Endodermal cell (in vitro differentiated cells): ENCODE data around the gene PAK1. TPM values are rescaled to one million over a fixed set of nuclear protein-coding genes. Genes with fewer than 3 reads are reported as not detected.

Experiments used
- DNase-seq: peaks from one replicate; pipeline ENCODE4 v3.0.0-alpha.2; 2017
- H3K27ac ChIP-seq: 2 replicates; pipeline ENCODE4 v1.5.1; 2013; ENCODE audit warnings: mild to moderate bottlenecking, low read depth, low read length, moderate library complexity
- H3K27me3 ChIP-seq: 2 replicates; pipeline ENCODE4 v1.6.1; 2013; ENCODE audit warnings: mild to moderate bottlenecking, low read length, moderate library complexity; ENCODE audit not compliant: insufficient read depth, control insufficient read depth, poor library complexity, severe bottlenecking
- H3K36me3 ChIP-seq: 2 replicates; pipeline ENCODE4 v1.7.0; 2013; ENCODE audit warnings: mild to moderate bottlenecking, low read length, moderate library complexity; ENCODE audit not compliant: control insufficient read depth, insufficient read depth
- H3K4me1 ChIP-seq: one replicate; pipeline ENCODE4 v1.7.0; 2013; ENCODE audit warnings: low read length; ENCODE audit not compliant: control insufficient read depth, insufficient read depth
- H3K4me3 ChIP-seq: 2 replicates; pipeline ENCODE4 v1.5.1; 2013; ENCODE audit warnings: mild to moderate bottlenecking, low read length, moderate library complexity
- H3K9ac ChIP-seq: 2 replicates; pipeline ENCODE4 v1.6.1; 2013; ENCODE audit warnings: mild to moderate bottlenecking, low read length, moderate library complexity; ENCODE audit not compliant: poor library complexity, severe bottlenecking; ENCODE audit errors: extremely low read depth
- H3K9me3 ChIP-seq: 2 replicates; pipeline ENCODE4 v1.6.1; 2013; ENCODE audit warnings: mild to moderate bottlenecking, low read length, moderate library complexity; ENCODE audit not compliant: control insufficient read depth
- H3K27ac Mint-ChIP-seq: 2 replicates; pipeline ENCODE4 v1.8.0; 2020; ENCODE audit warnings: mixed read lengths
- H3K27me3 Mint-ChIP-seq: 2 replicates; pipeline ENCODE4 v1.8.0; 2021; ENCODE audit warnings: mild to moderate bottlenecking, mixed read lengths; ENCODE audit not compliant: insufficient read depth
- H3K36me3 Mint-ChIP-seq: 2 replicates; pipeline ENCODE4 v1.8.0; 2020; ENCODE audit warnings: low read depth, mixed read lengths
- H3K4me1 Mint-ChIP-seq: 2 replicates; pipeline ENCODE4 v1.8.0; 2020; ENCODE audit warnings: mixed read lengths
- H3K4me3 Mint-ChIP-seq: 2 replicates; pipeline ENCODE4 v1.8.0; 2020; ENCODE audit warnings: mild to moderate bottlenecking, moderate library complexity, mixed read lengths
- H3K9me3 Mint-ChIP-seq: 2 replicates; pipeline ENCODE4 v1.8.0; 2020; ENCODE audit warnings: mild to moderate bottlenecking, mixed read lengths
- WGBS, 2 experiments: methylation state at CpG; one replicate each; pipeline versions ENCODE4 v1.1.5 to v1.1.7; 2013; ENCODE audit warnings: missing lambda C conversion rate in 2 of 2, mixed read lengths in 1 of 2; ENCODE audit not compliant: insufficient coverage in 1 of 2, insufficient read length in 1 of 2; 5-methylcytosine and 5-hydroxymethylcytosine counted together
- total RNA-seq, 2 donors: library from RNA; stranded (reverse); fragmentation: NEBNext Ultra II Directional in 1 of 2; extraction: Animal tissue kit (Norgen Biotek cat#: 25700) in 1 of 2; gene quantifications; 2 replicates in 1 of 2; 3 replicates in 1 of 2; pipeline ENCODE4 v1.2.1, GENCODE V29; 2021
- TF ChIP-seq, protein P1 (sequence below): fragments of 200-600 bp; sonication (generic); conservative IDR thresholded peaks from 2 replicates; pipeline ENCODE4 v1.5.0; 2021; ENCODE audit warnings: antibody characterized with exemption, mild to moderate bottlenecking

PAK1 gene
- total RNA-seq, 2 donors from 2014 or later, result 91.3 to 94.9 TPM

DNA sequence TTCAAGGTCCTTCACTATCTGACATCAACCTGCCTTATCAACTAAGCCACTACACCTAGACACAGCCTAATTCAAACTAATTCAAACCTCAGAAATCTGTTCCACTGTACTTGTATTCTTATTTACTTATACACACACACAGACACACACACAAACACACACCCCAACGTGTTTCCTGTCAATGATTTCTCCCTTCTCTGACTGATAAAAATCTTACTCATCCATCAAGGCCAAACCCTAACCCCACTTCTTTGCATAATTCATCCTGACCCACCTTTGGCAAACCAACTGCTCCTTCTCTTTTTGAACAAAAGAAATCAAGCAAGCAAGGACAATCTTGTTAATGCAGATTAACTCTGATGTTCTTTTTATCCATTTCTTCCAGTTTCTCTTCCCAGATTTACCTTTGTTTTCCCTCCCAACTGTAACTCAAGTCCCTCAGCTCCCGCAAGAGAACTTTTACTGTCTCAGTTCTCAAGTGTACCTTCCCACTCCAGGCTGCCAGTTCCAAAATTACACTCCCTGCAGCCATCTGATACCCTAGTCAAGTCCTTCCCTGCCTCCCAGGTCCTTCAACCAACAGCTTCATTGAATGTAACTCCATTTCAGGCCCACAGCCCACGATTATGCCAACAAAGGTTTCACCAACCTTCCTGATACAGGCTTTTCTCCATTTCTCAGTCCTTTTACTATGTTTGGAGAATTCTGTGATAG is 78.3 kb downstream of the PAK1 start:
- H3K27ac ChIP-seq, result no peak overlapping the region
- H3K9ac ChIP-seq, result no peak overlapping the region
- no peak overlapping the region for H3K4me3 ChIP-seq

DNA sequence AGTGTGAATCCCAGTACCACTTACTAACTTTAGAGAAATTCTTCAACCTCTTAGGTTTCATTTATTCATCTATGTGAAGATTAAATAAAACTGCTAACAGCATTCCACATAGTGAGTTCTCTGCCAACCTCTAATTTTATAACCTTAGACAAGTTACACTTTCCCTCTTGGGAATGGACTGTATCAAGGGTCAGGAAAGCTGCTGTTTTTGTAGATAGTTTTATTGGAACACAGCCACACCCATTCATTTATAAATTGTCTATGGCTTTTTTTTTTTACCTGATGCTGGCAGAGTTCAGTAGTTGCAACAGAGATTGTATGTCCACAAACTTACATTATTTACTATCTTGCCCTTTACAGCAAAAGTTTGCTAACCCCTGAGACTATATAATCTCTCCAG is 81.1 kb downstream of the PAK1 start:
- peaks cover 22% of the 10 kb centered on the region for H3K36me3 Mint-ChIP-seq
- no peak overlapping the region for H3K27ac Mint-ChIP-seq
- TF ChIP-seq, protein P1, sequence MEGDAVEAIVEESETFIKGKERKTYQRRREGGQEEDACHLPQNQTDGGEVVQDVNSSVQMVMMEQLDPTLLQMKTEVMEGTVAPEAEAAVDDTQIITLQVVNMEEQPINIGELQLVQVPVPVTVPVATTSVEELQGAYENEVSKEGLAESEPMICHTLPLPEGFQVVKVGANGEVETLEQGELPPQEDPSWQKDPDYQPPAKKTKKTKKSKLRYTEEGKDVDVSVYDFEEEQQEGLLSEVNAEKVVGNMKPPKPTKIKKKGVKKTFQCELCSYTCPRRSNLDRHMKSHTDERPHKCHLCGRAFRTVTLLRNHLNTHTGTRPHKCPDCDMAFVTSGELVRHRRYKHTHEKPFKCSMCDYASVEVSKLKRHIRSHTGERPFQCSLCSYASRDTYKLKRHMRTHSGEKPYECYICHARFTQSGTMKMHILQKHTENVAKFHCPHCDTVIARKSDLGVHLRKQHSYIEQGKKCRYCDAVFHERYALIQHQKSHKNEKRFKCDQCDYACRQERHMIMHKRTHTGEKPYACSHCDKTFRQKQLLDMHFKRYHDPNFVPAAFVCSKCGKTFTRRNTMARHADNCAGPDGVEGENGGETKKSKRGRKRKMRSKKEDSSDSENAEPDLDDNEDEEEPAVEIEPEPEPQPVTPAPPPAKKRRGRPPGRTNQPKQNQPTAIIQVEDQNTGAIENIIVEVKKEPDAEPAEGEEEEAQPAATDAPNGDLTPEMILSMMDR, result no peak
- H3K4me1 ChIP-seq, result no peaks in the 10 kb centered on the region
- H3K9me3 ChIP-seq, result no peaks in the 10 kb centered on the region
- H3K27ac ChIP-seq, result no peak overlapping the region
- no peaks in the 10 kb centered on the region for H3K9me3 Mint-ChIP-seq
- peaks cover 34% of the 10 kb centered on the region for H3K36me3 ChIP-seq
- no peak overlapping the region for H3K4me3 Mint-ChIP-seq
- H3K4me1 Mint-ChIP-seq, result no peaks in the 10 kb centered on the region
- H3K27me3 ChIP-seq, result no peaks in the 10 kb centered on the region
- H3K4me3 ChIP-seq, result no peak overlapping the region
- H3K27me3 Mint-ChIP-seq, result no peaks in the 10 kb centered on the region
- no peak for DNase-seq
- H3K9ac ChIP-seq, result no peak overlapping the region

More for the DNA sequence above, 78.3 kb downstream of the PAK1 start:
- H3K9me3 Mint-ChIP-seq, result no peaks in the 10 kb centered on the region
- H3K27me3 Mint-ChIP-seq, result no peaks in the 10 kb centered on the region
- TF ChIP-seq, protein P1, result no peak
- DNase-seq, result no peak
- H3K4me3 Mint-ChIP-seq, result no peak overlapping the region
- H3K36me3 Mint-ChIP-seq, result peaks cover 16% of the 10 kb centered on the region
- peaks cover 7% of the 10 kb centered on the region for H3K4me1 Mint-ChIP-seq
- Histone ChIP-seq H3K27me3 (no peaks in the 10 kb centered on the region), H3K9me3 (no peaks in the 10 kb centered on the region), H3K36me3 (peaks cover 16% of the 10 kb centered on the region), H3K4me1 (no peaks in the 10 kb centered on the region)
- no peak overlapping the region for H3K27ac Mint-ChIP-seq
- WGBS, 2 experiments, result 88 to 89% methylated on average over 2 to 3 of the region's 3 CpGs

DNA sequence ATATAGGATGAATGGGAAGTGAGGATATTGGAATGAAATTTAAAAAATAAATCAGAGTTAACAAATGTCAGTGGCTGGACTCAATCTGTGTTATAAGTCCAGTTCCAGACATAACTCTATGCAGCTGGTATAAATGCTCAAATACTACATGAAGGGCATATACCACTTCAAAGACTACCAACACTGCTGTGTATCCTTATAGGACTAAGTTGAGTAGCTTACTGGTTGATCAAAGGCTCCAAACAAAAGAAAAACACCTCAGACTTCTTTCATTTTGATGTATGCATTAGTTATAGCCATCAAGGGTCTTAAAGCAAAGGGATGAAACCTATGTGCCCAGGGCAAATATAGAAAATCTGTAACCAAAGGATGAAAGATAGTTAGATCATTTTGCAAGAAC is 86.2 kb downstream of the PAK1 start:
- Mint-ChIP-seq H3K9me3 (no peaks in the 10 kb centered on the region), H3K4me1 (no peaks in the 10 kb centered on the region), H3K36me3 (peaks cover 37% of the 10 kb centered on the region), H3K4me3 (no peak overlapping the region), H3K27ac (no peak overlapping the region), H3K27me3 (no peaks in the 10 kb centered on the region)
- Histone ChIP-seq H3K27ac (no peak overlapping the region), H3K9me3 (no peaks in the 10 kb centered on the region), H3K27me3 (no peaks in the 10 kb centered on the region), H3K9ac (no peak overlapping the region), H3K4me3 (no peak overlapping the region), H3K36me3 (peaks cover 55% of the 10 kb centered on the region), H3K4me1 (no peaks in the 10 kb centered on the region)
- no peak for DNase-seq
- TF ChIP-seq, protein P1, result no peak
